ENCODE results near the gene FRMD8.

Gene FRMD8

DNA sequence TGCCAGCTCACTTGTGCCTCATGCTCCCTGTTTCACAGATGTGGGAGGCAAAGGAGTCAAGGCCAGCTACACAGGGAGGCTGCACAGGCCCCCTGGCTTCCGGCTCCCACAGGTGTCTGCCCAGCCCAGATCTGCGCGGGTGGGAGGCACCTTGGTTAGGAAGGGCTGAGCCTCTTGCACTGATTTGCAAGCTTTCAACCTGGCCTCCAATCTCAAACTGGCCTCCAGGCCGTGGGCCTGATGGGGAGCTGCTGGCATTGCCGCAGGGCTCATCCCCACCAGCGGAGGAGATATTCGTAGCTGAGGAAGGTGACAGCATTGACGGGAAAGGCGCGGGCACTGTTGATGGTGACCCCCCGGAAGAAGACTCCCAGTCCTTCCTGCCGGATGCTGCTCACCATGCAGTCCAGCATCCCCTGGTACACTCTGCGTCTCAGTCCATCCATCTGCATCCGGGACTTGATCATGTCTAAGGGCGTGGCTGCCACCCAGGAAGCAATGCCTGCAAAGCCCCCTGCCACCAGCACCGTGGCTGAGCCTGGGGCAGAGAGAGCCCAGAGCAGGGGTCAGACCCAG lies 10.2 kb upstream of the FRMD8 start:
- DNase-seq: no peak

DNA sequence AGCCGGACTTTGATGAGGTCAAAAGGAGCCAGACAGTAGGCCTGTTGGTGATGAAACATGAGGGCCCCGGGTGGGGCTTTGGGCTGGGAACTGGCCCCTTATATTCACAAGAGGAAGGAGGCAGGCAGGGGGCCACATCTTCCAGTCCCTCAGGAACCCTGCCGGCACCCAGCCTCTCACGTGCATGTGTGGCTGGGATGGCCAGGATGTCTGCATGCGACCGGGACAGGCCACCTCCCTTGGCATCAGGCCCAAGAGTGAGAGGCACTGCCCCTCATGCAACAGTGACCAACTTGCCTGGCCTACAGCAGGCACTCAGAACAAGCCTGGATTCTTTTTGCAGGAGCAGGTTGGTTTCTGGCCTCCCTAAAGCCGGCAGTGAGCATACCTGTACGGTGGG lies 9.4 kb upstream of the FRMD8 start:
- DNase-seq: no peak

DNA sequence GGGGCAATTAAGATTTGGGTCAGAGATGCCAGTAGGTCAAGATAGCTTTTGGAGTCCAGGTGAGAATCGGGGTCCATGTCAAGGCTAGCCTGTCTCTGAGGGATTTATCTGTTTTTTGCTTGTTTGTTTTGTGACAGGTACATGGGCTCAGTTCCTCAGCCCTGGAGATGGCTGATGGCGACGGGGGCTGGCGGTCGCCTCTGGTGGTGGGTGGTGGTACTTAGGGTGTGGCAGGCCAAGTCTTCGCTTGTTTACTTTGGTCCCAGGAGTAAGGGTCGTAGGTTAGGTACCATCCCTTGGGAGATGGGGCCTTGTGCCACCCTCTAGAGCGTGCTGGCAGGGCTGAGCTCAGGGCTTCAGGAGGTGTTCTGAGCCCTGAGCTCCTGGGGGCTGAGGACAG lies 8.7 kb upstream of the FRMD8 start:
- DNase-seq: no peak

DNA sequence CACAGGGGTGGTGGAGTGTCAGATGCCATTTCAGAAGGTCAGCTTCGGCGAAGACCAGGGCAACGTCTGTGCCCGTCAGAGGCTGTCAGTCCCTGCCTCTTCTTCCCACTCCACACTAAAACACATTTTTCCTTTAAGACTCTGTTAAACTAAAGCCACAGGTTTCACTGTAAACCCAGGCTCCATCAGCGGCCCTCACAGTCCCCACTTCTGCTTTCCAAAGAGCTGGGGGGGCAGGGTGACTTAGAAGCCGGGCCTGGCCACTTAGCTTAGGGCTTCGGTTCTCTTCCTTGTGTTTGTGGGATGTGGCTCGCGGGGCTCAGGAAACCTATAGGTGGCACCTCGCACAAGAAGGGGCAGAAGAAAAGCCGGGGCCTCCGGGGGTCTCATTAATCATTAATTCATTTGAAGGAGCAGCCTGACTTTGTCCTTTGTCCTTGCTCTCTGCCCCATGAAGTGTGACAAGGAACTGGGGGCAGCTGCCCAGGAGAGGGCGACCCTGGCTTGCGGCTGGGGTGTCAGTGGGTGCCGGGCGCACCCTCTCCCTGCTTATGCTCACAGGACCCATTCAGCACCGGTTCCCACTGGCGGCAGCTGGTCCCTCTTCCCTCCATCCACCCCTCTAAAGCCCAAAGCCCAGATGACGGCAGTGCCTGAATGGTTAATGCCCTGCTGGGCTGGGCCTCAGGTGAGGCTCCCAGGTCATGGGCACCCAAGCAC lies 8.1 kb upstream of the FRMD8 start:
- DNase-seq: no peak

DNA sequence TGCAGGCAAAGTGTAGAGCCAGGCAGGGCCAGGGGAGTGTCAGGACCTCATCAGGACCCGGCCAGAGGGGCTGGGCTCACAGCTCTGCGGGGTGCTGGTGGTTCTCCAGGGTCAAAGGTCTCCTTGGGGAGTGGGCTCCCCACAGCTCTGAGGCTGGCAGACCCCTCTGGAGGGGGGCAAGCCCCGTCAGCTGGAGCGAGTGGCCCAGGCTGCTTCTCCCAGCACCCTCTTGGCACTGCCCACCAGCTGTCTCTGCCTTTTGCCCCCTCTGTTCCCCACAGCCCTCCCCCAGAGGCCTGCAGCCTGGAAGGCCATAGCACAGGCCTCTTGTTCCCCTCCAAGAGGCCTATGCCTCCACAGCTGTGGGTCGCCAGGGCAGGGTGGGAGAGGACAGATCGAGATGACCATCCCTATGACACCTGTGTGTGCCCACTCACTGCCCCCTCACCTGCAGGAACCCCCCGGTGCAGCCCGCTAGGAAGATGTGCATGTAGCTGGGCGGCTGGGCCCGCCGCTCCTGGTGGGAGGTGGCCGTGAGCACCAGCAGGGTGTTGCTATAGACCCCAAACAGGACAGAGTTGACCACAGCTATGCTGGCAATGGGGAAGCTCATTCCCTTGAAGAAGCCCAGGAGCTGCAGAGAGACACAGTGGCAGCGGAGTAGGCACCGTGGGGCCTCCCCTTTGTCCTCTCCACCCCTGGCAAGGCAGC lies 7.4 kb upstream of the FRMD8 start:
- no peak for DNase-seq

DNA sequence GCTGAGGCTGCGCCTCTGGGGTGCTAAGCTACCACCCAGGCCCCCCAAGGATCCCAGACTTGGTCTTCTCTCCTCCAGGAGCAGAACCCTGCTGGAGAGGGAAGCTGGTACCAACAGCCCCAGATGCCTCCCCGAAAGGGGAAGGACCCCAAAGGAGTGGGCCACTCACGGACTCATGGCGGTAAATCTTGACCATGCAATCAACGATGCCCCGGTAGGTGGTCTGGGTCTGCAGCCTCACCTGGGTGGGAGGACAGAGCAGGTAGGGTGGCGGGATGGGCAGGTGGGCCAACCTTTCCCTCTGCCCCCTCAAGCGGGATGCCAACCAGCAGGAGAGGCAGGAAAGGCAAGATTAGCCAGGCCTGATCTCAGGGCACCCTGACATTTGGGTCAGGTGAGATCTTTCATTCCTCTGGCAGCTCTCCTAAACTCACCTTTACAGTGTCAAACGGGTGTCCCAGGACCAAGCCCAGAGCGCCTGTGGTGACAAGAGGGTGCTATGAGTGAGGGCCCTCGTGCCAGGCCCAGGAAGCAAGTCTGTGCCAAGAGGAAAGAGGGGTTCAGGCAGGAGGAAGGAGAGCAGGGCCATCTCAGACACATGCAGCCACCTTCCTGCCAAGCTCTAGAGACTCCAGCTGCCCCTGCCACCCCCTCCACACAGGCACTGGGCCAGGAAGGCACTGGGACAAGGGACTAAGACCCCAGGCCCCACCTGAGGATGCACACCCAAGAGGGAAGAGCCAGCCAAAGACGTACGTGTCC lies 6.6 kb upstream of the FRMD8 start:
- DNase-seq: no peak

DNA sequence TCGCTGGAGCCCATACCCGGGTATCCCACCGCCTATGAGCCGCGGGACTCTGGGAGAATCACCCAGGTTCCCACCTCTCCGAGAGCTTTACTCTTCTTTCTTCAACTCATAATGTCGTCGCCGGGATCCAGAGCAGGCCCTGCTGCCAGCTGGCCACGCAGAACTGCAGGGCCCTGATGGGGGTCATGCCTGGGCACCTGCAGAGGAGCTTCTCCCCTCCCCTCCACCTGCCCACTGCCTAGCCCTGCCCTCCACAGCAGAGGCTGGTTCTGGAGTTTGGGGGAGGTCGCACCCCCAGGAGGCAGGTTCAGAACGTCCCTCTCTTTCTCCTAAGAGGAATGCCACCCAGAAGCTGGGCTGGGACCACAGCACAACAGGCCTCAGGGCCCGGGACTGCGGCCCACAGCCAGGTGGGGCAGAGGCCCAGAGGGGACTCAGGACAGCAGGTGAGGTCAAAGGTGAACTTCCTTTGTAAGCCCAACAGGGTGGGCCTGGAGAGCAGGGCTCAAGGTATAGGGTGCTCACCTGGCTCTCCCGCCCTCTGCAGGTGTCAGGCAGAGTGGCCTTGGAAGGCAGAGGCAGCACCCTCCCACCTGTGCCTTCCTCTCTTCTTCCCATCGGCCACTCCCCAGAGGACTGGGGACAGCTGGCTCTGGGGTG lies 5.8 kb upstream of the FRMD8 start:
- no peak for DNase-seq

DNA sequence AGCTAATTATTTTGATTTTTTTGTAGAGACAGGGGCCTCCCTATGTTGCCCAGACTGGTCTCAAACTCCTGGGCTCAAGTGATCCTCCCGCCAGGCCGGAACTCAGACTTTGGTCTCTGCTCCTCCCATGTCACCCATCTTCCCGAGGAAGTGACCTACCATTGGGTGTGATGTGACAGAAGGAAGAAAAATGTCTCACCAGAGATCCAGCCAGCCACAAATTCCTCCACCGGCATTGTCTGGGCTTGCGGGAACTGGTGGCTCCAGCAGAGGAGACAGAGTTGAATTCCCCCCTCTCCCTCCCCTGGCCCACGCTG lies 4.8 kb upstream of the FRMD8 start:
- DNase-seq: no peak

DNA sequence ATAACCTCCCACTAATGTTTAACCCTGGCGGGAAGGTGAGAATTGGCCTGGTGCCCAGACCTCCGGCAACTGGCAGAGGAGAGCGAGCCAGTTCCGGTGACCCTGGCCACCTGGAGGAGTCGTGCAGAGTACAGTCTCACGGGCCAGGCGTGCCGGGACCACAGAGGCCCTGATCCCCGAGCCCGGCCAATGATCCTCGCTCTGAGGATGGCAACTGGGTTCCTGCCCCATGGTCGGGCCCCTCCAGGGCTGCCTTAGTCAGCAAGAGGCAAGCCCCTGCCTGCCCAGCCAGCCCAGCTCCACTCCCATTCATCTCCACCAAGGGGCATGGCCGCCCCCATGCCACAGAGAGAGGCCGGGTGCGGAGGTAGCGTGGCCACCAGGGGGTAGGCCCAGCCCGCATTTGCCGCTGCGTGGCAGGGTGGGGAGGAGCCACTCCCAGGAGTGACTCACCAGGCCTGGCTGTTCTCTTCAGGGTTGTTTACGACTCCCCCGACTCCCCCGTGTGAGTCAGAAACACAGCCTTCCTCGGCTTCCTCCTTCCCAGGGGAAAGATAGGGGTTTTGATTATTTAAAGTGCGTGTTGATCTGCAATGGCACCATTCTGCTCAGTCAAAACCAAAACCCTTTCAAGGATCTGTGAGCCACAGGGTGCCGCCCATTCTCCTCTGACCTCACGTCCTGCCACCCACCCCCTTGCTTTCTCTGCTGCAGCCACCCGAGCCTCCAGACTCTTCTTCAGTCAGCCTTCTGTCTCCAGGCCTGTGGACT lies 4.2 kb upstream of the FRMD8 start, which contains the start of gene SLC25A45:
TSS of gene SLC25A45 (minus strand) at position 614 of the 771 bp plus-strand sequence. CDS start 695 bp downstream, outside the sequence.
- peak; percentile 90 for DNase-seq

DNA sequence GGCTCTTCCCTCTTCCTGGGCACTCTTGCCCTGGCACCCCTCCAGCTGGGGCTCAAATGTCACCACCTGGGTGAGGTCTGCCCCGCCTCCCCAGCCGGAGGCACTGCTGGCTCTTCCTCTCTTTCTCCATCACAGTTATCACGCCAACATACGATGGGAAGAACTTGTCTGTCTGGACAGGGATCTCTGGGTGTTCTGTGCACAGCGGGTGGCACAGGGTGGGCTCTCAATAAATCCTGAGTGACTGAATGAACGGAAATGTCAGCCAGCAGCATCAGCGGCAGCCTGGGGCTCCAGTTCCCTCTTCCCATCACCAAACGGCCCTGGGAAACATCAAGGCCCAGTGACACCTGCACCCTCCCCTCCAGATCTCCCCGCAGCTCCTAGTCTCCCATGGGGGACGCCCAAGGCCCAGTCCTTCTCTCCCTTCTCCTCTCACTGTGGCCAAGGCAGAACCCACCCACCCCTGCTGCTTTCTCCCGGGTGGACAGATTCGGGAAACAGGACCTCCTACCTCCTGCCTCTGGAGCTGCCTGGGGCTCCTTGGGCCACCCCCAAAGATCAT lies 3.6 kb upstream of the FRMD8 start:
- DNase-seq: no peak

DNA sequence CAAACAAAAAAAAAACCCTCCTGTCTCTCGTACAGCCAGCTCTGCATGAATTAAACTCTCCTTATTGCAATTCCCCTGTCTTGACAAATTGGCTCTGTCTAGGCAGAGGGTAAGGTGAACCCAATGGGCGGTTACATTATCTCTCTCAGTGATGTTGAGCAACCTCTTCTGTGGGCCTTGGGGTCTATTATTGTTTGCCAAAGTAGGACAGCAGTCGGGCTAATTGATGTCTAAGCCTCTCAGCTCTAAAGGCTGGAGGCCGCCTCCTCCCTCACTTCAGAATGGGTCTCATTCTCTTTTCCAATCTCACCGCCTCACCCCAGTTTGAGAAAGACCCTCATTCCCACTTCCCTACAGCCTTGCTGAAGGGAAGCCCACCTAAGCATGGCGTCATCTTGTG lies 2.7 kb upstream of the FRMD8 start:
- DNase-seq: no peak

DNA sequence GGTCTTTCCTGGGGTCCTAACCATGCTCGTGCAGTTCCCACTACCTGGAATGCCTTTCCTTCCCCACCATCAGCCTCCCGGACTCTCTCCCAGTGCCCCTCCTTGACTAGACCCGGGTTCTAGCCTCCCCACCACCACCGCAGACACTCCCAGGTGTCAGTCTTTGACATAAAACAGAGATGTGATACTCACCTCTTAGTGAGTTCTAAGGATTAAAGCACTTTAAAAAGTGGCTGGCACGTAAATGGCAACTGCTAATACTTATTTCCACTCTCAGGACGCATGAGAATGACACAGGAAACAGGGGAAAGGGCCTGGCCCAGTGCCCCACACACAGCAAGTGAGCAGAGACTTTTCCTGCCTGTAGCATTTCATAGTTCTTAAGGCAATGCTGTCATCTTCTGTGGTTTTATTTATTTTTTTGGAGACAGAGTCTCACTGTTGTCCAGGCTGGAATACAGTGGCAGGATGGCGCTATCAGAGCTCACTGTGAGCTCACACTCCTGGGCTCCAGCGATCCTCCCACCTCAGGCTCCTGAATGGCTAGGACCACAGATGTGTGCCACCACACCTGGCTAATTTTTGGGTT lies 2.0 kb upstream of the FRMD8 start:
- no peak for DNase-seq

DNA sequence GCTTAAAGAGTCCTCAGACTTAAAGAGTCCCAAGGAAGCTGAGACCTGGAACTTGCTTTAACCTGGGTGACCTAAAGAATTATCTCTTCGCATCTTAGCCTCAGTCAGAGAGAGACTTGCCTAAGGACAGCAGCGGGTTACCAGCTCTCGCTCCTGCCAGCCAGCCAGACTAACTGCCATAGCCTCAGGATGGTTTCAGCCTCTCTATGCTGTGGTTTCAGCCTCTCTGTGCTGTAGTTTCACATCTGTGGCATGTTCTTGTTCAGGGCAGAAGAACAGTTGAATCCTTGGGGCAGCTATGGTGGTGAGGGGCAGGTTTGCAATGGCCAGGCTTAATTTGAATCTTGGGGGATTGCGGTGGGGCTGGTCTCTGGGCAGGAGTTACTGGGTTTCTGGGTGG lies 2.3 kb downstream of the FRMD8 start:
- no peak for DNase-seq

DNA sequence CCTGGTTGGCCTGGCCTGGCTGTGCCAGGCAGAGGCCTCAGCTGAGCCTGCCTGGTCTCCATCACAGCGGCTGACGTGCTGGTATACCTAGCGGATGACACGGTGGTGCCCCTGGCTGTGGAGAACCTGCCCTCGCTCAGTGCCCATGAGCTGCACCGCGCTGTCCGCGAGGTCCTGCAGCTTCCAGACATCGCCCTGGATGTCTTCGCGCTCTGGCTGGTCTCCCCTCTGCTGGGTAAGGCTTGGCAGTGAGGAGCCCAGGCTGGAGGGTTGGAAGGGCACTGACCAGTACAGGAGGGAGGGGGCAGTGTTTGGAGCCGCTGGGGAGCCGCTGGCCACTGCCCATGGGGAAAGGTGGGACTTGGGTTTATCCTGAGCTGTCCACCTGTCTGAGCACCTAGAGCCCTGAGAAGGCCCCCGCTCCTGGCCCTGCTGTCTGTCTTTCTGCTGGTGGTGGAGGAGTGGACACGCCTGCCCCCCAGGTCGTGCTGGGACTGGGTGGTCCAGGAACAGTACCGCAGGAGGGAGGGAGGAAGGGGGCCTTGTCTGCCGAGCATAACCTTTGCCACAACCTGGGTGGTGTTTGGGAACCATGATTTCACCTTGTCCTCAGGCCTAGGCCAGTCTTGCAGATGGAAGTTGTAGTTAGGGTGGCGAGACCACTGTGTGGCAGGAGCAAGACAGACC lies 3.0 kb downstream of the FRMD8 start:
- no peak for DNase-seq

DNA sequence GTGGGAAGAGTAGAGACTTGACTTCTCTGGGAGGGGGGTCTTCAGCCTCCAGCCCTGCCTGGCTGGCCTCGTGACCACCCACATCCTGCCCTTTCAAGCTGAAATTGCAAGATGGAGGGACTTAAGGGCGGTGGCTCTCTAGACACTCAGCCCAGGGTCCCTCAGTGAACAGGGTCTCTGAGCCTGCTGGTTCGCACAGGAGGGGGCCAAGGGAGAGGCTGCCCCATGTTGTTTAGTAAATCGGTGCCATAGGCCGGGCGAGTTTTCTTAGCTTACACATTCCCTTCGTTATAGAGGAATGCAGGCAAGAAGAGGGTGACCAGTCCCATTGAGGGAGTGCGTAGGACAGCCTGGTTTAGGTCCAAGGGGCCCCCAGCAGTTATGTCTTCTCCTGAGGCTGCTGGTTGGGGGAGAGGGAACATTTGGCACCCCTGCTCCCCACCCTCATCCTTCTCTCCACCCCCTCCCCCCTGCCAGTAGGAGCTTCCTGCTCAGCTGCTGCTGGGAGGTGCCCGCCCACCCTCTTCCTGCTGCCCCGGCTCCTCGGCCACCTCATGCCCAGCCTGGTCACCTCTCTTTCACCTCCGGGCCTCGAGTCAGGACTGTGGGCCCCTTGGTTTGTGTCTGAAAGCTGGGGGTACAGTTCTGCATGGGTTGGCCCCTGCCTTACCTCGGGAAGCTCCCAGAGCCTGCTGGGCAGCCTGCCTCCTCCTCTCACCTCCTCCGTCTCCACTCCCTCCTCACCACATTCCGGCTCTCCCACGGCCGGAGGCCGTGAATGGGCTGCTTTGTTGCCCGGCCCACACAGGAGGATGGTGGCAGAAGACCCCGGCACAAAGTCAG lies 3.9 kb downstream of the FRMD8 start:
- DNase-seq: no peak

DNA sequence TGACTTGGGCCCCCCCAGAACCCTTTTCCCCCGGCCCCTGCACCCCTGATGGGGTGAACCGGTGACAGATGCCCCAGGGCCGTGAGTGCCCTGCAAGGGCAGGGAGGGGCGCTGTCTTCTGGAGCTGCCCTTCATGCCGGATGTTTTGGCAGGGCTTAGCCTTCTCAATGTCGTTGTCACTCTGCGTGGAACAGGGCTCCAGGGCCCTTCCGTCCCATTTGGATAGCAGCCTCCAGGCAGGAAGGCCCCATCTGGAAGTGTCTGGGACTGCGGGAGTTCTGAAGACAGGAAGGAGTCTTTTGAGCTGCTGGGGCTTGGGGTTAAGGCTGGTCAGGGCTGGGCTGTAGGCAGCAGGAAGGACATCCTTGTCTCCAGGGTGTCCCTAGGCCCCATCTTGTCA lies 4.6 kb downstream of the FRMD8 start:
- DNase-seq: no peak

DNA sequence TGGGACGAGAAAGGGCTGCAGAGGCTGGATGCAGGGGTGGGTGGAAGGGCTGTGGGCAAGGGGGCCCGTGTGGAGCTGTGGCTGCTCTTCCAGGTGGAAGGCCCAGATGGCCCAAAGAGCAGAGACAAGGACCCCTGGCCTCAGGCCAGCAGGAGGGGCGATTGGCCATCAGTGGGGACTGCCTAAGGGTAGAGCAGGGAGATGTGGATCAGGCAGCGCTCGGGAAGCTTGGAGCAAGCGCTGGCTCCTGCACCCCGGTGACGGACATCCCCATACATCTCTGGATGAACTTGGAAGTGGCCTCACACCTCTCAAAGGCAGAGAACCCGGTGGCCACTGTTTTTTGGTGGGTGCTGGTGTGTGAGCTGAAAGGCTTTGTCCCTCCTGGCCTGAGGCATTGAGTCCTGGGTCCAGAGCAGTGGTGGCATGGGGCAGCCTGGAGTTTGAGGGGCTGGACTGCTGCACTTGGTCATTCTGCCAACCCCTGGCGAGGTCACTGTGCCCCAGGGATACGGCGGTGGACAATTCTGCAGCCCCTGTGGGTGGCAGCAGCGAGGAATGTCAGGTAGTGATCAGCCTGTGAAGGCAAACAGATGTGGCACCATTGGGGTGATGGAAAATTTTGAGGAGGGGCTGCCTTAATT lies 5.9 kb downstream of the FRMD8 start:
- DNase-seq: no peak

DNA sequence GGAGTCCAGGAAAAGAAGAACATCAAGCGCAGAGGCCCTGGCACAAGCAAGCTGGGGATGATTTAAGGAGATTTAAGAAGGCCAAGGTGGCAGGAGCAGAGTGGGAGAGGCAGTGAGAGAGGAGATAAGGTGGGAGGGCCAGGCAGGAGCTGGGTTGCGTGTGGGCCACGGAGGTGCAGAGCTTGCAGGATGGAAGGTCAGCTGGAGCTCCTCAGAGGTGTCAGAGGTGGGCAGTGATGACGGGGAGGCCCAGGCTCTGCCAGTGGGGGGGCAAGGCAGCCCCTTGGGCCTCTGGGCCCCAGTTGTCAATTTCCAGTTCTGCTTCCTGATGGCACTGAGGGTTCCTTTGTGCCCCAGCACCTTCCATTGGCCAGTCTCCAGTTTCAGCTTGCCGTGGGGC lies 6.5 kb downstream of the FRMD8 start:
- DNase-seq: no peak

DNA sequence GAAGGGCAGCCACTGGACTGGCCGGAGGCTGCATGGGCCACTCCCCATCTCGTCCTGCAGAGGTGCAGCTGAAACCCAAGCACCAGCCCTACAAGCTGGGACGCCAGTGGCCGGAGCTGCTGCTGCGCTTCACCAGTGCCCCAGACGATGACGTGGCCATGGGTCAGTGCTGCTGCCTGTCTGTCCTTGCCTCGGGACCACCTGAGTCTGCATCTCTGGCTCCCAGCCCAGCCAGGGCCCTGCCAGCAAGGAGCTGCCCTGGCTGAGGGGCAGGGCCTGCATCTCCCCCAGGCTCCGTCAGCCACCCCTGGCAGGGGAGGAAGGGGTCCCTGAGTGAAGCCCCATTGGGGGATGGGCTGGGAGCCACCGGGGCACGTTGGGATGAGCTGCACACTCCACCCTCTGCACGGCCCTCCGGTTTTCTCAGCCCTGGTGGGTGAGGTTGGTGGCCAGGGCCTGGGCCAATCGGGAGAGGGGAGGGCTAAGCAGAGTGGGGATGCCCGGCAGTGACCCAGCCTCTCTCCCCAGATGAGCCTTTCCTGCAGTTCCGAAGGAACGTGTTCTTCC lies 7.2 kb downstream of the FRMD8 start:
- no peak for DNase-seq
